Glutamatergic neuron (in vitro differentiated cells): ENCODE data around the gene MED20. TPM values are rescaled to one million over a fixed set of nuclear protein-coding genes. Genes with fewer than 3 reads are reported as not detected.

Experiments used
- DNase-seq: peaks from one replicate; pipeline ENCODE4 v3.0.0; 2022
- H3K27ac Mint-ChIP-seq: one replicate; pipeline ENCODE4 v1.8.0; 2020; ENCODE audit warnings: mild to moderate bottlenecking, mixed read lengths, inconsistent platforms; ENCODE audit not compliant: unreplicated experiment
- H3K27me3 Mint-ChIP-seq: one replicate; pipeline ENCODE4 v1.8.0; 2020; ENCODE audit warnings: mild to moderate bottlenecking, moderate library complexity, mixed read lengths, inconsistent platforms; ENCODE audit not compliant: unreplicated experiment
- H3K36me3 Mint-ChIP-seq: one replicate; pipeline ENCODE4 v1.8.0; 2020; ENCODE audit warnings: mild to moderate bottlenecking, mixed read lengths, inconsistent platforms; ENCODE audit not compliant: unreplicated experiment
- H3K4me1 Mint-ChIP-seq: one replicate; pipeline ENCODE4 v1.8.0; 2020; ENCODE audit warnings: mild to moderate bottlenecking, low read depth, mixed read lengths, inconsistent platforms; ENCODE audit not compliant: unreplicated experiment
- H3K4me3 Mint-ChIP-seq: one replicate; pipeline ENCODE4 v1.8.0; 2020; ENCODE audit warnings: mild to moderate bottlenecking, mixed read lengths, inconsistent platforms; ENCODE audit not compliant: unreplicated experiment
- H3K9me3 Mint-ChIP-seq: one replicate; pipeline ENCODE4 v1.8.0; 2020; ENCODE audit warnings: mild to moderate bottlenecking, moderate library complexity, mixed read lengths, inconsistent platforms; ENCODE audit not compliant: unreplicated experiment
- CTCF ChIP-seq: fragments of 200-600 bp; sonication (generic); IDR thresholded peaks from one replicate; pipeline ENCODE4 v1.5.0; 2021; ENCODE audit not compliant: partially characterized antibody, unreplicated experiment
- total RNA-seq: library from RNA; stranded (reverse); fragmentation: NEBNext Ultra II Directional; extraction: Animal tissue kit (Norgen Biotek cat#: 25700); gene quantifications from one replicate; pipeline ENCODE4 v1.2.1, GENCODE V29; 2021; ENCODE audit not compliant: unreplicated experiment

MED20 gene
- total RNA-seq, 1 donor from 2014 or later, result 30.9 TPM

GRCh38 chr6:41940759-41941279, 19.9 kb upstream of the MED20 start:
- H3K4me1 Mint-ChIP-seq, result peaks cover 29% of the 10 kb centered on the region
- H3K27ac Mint-ChIP-seq, result no peak overlapping the region
- peaks cover 20% of the 10 kb centered on the region for H3K27me3 Mint-ChIP-seq
- H3K36me3 Mint-ChIP-seq, result no peaks in the 10 kb centered on the region
- no peak for TF ChIP-seq CTCF
- peak; percentile 50 for DNase-seq
- H3K9me3 Mint-ChIP-seq, result peaks cover 16% of the 10 kb centered on the region
- H3K4me3 Mint-ChIP-seq, result peak overlapping the region; percentile 93

DNA sequence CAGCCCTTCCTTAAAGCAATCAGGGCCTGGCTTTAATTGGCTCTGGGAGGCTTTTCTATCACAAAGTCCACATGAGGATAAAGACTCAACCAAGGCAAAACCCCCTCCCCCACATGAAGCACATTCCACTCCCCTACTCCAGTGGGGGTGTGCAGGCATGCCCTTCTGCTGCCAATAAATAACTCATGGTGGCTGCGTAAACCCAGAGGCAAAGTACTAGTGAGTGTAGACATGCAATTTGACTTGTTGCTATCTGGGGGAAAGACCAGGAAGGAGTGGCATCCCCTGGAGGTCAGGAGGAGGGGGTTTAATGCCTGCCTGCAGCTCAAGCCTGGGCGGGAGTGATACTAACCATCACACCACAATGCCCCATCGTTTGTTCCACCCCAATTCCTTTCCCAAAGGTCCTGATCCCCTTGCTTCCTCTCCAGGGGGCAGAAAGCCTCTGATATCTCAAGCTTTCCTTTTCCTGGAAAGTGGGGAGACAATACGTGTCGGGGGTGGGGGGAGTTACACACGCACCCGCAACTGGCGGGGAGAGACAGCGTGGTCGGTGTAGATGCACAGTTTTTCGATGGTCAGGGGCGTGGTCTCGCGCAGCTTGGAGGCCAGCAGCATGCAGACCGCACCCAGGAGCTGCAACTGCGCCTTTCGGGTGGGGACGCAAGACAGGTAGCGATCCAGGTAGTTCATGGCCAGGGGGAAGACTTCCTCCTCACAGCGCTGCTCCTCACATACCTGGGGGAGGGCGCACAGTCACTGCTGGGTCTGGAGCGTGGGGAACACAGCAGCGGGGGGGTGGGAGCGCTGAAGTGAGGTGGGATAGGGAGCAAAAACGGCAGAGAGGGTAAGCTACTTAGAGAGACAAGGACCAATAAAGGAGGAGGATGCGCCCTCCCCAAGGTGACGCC, 19.2 kb upstream of the MED20 start:
- Mint-ChIP-seq H3K9me3 (peaks cover 17% of the 10 kb centered on the region), H3K27me3 (peaks cover 20% of the 10 kb centered on the region), H3K27ac (peak overlapping the region; percentile 38), H3K36me3 (no peaks in the 10 kb centered on the region), H3K4me1 (peaks cover 32% of the 10 kb centered on the region), H3K4me3 (peak overlapping the region; percentile 93)
- peak; percentile 49 for DNase-seq
- no peak for TF ChIP-seq CTCF

GRCh38 chr6:41939176-41939847, 18.4 kb upstream of the MED20 start:
- Mint-ChIP-seq H3K4me3 (peak overlapping the region; percentile 93), H3K27ac (peak overlapping the region; percentile 38), H3K36me3 (no peaks in the 10 kb centered on the region), H3K27me3 (peaks cover 20% of the 10 kb centered on the region), H3K9me3 (peaks cover 17% of the 10 kb centered on the region), H3K4me1 (peaks cover 40% of the 10 kb centered on the region)
- peak; percentile 21 for DNase-seq
- TF ChIP-seq CTCF, result no peak

- peaks cover 41% of the 10 kb centered on the region for H3K4me1 Mint-ChIP-seq
- DNase-seq, result no peak
- H3K27me3 Mint-ChIP-seq, result peaks cover 20% of the 10 kb centered on the region
- TF ChIP-seq CTCF, result no peak
- H3K27ac Mint-ChIP-seq, result peak overlapping the region; percentile 64
- no peaks in the 10 kb centered on the region for H3K36me3 Mint-ChIP-seq
- H3K4me3 Mint-ChIP-seq, result peak overlapping the region; percentile 71
- H3K9me3 Mint-ChIP-seq, result peaks cover 17% of the 10 kb centered on the region
Observed at GRCh38 chr6:41938590-41939175, 17.7 kb upstream of the MED20 start.
